SK-N-MC (cell line): ENCODE results near the gene PRDM16.

Source experiments
- DNase-seq: peaks from one replicate; pipeline ENCODE4 v3.0.0-alpha.2; 2011; ENCODE audit warnings: low read depth, low spot score
- H3K27ac ChIP-seq: fragments of 200-600 bp; sonication (generic); 2 replicates; pipeline ENCODE4 v1.5.1; 2016; ENCODE audit warnings: mixed run types
- H3K36me3 ChIP-seq: fragments of 200-600 bp; sonication (generic); 2 replicates; pipeline ENCODE4 v1.6.1; 2017; ENCODE audit warnings: antibody characterized with exemption, low read length, mixed read lengths; ENCODE audit not compliant: insufficient read depth
- H3K4me3 ChIP-seq: fragments of 200-600 bp; sonication (generic); 2 replicates; pipeline ENCODE4 v1.5.1; 2016
- H3K9ac ChIP-seq: fragments of 200-600 bp; sonication (generic); 2 replicates; pipeline ENCODE4 v1.8.0; 2017; ENCODE audit warnings: mixed run types, mixed read lengths; ENCODE audit not compliant: insufficient read length
- H3K9me3 ChIP-seq: fragments of 200-600 bp; sonication (generic); 2 replicates; pipeline ENCODE4 v1.6.1; 2017; ENCODE audit warnings: low read depth, mild to moderate bottlenecking, antibody characterized with exemption, low read length, moderate library complexity, mixed read lengths
- EZH2 ChIP-seq: fragments of 200-600 bp; sonication (generic); IDR thresholded peaks from one replicate; pipeline ENCODE4 v1.6.1; 2017; ENCODE audit warnings: antibody characterized with exemption
- FOXP2 ChIP-seq: optimal IDR thresholded peaks from 2 replicates; pipeline ENCODE3; 2011; ENCODE audit warnings: mild to moderate bottlenecking, moderate library complexity; ENCODE audit not compliant: insufficient read depth; ENCODE audit errors: extremely low read length, control extremely low read depth
- POLR2AphosphoS5 ChIP-seq: IDR thresholded peaks from 2 replicates; pipeline ENCODE4 v1.6.1; 2012; ENCODE audit warnings: mild to moderate bottlenecking, low read depth, low read length, borderline replicate concordance

Gene PRDM16

DNA sequence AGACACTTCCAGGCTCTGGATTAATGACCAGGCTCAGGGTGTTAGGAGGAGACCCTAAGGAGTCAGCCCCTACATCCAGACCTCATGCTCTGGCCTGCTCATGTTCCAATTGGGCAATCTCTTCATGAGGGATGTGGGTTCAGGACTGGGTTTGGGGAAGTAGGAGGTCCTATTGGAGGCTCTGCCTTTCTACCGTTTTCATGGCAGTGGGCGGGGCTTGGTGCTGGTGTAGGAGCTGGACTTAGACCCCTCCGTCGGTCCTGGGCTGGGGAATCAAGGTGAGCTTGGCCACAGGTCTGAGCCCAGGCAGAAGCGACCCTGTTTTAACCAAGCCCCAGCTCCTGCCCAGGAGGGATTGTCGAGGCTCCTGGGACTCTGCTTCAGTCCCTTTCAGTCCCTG, 123.4 kb downstream of the PRDM16 start:
- no peak for DNase-seq
- no peak overlapping the region for H3K9ac ChIP-seq

DNA sequence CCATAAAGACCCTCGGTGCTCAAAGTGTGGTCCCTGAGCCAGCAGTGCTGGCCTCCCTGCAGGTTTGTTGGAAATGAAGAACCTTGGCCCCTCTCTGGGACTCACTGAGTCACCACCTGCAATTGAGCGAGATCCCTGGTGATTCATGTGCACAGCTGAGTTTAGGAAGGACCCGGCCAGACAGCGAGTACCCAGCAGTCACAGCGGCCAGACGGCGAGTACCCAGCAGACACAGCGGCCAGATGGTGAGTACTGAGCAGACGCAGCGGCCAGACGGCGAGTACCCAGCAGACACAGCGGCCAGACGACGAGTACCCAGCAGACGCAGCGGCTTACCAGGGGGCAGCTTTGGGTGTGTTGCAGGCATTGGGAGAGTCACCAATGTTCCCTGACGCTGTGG, 123.8 kb downstream of the PRDM16 start:
- DNase-seq: no peak
- Histone ChIP-seq H3K36me3 (no peaks in the 10 kb centered on the region), H3K4me3 (no peak overlapping the region), H3K27ac (no peak overlapping the region), H3K9ac (no peak overlapping the region), H3K9me3 (no peaks in the 10 kb centered on the region)
- TF ChIP-seq EZH2: no peak
- no peak for TF ChIP-seq FOXP2
- TF ChIP-seq POLR2AphosphoS5: no peak

More for the DNA sequence above, 123.4 kb downstream of the PRDM16 start:
- no peak overlapping the region for H3K4me3 ChIP-seq
- no peaks in the 10 kb centered on the region for H3K36me3 ChIP-seq
- H3K9me3 ChIP-seq: no peaks in the 10 kb centered on the region
- no peak overlapping the region for H3K27ac ChIP-seq
- TF ChIP-seq FOXP2: no peak
- TF ChIP-seq POLR2AphosphoS5: no peak
- TF ChIP-seq EZH2: no peak

DNA sequence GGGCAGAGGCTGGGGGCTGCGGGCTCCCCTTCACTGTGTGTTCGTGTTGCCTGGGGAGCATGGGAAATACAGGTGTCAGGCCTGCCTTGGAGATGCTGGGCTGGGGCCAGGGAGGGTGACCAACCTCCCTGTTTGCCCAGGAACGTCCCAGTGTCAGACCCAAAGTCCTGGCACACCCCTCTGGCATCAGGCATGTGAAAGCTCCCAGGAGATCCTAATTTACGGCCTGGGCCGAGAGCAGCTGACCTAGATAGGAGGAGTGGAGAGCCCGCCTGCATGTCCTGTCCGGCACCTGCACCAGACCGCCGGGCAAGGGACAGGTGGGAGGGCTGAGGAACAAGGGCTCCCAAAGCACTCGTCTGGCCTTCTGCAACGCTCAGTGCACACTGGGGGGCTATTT, 124.8 kb downstream of the PRDM16 start:
- DNase-seq: no peak
- no peaks in the 10 kb centered on the region for H3K36me3 ChIP-seq
- H3K27ac ChIP-seq: no peak overlapping the region
- H3K4me3 ChIP-seq: no peak overlapping the region
- TF ChIP-seq EZH2 (no peak), POLR2AphosphoS5 (no peak), FOXP2 (no peak)
- no peak overlapping the region for H3K9ac ChIP-seq
- H3K9me3 ChIP-seq: no peaks in the 10 kb centered on the region

DNA sequence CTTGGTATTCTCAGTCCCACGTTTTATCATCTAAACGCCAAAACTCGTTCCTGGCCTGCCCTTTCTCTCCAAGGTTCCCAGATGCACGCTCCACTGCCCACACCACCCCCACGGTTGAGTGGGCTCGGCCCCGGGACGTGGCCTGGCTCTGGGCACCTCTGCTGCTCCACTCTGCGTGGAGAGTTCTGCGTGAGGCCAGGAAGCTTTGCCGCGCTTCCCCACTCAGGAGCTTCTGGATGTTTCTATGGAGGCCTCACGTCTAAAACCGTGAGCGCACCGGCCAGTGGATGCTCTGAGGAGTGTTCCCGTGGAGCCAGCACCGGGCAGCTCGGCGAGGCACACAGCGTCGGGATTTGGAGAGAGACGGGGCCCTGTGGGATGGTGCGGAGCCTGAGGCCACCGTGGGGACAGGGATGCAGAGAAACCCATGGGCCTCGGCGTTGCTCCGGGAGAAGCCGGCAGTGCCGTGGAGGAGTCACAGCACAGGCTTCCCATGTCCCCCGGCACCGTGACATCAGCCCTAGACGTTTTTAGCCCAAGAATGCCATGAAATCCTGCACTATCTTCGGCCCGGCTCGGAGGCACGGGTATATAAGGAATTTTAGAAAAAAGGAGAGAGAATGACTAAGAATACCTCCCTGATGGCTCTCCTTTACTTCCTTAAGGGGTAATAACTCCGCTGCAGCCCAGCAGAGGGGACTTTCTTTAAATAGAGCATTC, 125.9 kb downstream of the PRDM16 start:
- TF ChIP-seq EZH2: no peak
- TF ChIP-seq POLR2AphosphoS5: no peak
- TF ChIP-seq FOXP2: no peak
- Histone ChIP-seq H3K4me3 (no peak overlapping the region), H3K9me3 (no peaks in the 10 kb centered on the region), H3K36me3 (no peaks in the 10 kb centered on the region), H3K27ac (no peak overlapping the region), H3K9ac (no peak overlapping the region)
- DNase-seq: no peak

DNA sequence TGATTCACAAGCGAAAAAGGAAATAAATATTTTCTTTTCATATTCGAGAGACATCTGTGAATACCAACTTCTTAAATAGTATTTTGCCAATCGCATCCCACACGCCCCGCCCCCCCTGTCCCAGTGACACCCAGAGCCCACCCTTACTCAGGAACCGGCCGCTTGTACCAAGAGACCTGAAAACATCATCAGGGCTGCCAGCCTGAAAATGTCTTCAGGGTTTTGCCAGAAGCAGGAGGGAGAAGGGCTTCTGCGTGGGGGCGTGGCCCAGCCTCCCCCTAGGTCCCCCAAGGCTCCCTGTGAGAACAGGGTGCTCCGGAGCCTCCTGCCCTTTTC, 126.4 kb downstream of the PRDM16 start:
- Histone ChIP-seq H3K9me3 (no peaks in the 10 kb centered on the region), H3K4me3 (no peak overlapping the region), H3K36me3 (no peaks in the 10 kb centered on the region), H3K9ac (no peak overlapping the region), H3K27ac (no peak overlapping the region)
- no peak for DNase-seq
- TF ChIP-seq POLR2AphosphoS5: no peak
- no peak for TF ChIP-seq EZH2
- no peak for TF ChIP-seq FOXP2

DNA sequence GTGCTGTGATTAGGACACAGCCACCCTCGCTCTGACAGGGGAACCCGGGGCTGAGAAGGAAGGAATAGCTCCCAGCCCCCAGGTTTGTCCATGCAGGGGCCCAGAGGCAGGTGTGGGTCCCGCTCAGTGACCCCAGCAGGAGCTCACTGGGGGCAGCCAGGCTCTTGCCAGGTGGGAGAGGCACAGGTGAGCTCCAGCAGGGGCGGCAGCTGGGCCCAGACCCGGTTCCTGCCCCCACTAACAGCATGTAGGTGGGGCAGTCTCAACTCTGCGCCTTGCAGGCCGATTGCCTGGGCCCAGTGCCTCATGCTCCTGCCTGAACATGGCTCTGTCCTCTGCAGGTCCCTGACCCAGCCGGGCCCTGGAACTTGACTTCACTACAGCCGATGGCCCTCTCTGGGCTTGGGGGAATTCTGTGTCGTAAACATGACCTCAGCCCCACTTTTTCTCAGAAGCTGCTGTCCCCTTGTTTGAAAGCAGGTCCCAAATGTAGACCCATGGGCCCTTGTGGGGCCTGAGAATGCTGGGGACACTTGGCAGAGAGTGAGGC, 127.0 kb downstream of the PRDM16 start:
- H3K27ac ChIP-seq: no peak overlapping the region
- no peak overlapping the region for H3K9ac ChIP-seq
- H3K36me3 ChIP-seq: no peaks in the 10 kb centered on the region
- H3K9me3 ChIP-seq: no peaks in the 10 kb centered on the region
- H3K4me3 ChIP-seq: no peak overlapping the region
- TF ChIP-seq POLR2AphosphoS5 (no peak), FOXP2 (no peak), EZH2 (no peak)
- no peak for DNase-seq

DNA sequence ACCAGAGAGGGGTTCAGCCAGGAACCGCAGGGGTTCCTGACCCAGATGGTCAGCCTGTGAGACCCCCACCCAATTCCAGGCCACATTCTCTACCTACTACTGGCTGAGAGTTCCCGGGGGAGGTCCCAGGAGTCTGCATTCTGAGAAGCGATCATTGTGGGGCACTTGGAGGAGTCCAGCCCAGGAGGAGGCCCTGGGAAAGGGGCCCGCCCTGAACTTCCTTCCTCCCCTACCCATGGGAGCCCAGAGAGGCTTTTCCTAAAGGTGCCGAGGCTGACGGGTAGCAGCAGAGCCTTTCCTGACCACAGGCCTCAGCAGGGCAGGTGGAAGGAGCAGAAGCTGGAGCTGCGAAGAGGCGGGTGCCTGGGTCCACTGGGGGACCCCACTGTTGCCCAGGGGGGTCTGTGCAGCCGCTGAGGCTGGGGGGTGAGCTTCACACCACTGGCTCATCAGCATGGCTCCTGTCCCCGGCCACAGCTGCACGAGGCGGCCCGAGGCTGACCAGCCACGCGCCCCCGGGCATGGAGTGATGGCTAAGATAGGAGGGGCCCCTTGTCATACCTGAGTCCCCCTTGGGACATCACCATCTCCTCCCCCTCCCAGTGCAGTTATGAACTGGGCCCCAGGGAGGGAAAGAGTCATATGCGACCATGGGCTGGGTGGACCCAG, 127.7 kb downstream of the PRDM16 start:
- H3K9ac ChIP-seq: no peak overlapping the region
- no peaks in the 10 kb centered on the region for H3K9me3 ChIP-seq
- H3K4me3 ChIP-seq: no peak overlapping the region
- no peak for DNase-seq
- H3K36me3 ChIP-seq: no peaks in the 10 kb centered on the region
- H3K27ac ChIP-seq: no peak overlapping the region
- no peak for TF ChIP-seq FOXP2
- TF ChIP-seq POLR2AphosphoS5: no peak
- TF ChIP-seq EZH2: no peak

DNA sequence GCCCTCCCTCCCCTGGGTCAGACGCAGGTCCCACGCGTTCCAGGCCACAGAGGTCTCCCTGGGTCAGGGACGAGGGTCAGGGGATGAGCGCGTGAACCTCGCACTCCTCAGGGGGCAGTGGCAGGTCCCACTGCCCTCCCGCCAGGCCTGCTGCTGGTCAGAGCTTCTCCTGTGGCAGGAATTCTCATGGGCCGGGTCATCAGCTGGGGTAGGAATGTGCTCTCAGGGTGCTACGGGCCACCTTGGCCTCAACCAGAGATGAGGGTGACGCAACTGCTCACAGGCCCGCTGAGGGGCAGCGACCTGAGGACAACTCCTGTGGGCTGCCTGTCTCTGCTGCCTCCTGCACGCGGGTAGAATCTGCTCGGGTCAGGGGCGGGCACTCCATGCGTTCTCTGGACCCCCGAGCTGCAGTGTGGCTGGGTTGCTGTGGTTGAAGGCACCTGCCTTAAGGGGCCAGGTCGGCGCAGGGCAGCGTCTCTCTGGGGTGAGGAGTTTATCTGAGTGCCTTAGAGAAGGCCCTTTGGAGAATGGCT, 128.8 kb downstream of the PRDM16 start:
- H3K4me3 ChIP-seq: no peak overlapping the region
- no peak overlapping the region for H3K9ac ChIP-seq
- no peaks in the 10 kb centered on the region for H3K36me3 ChIP-seq
- H3K27ac ChIP-seq: no peak overlapping the region
- no peak for DNase-seq
- no peaks in the 10 kb centered on the region for H3K9me3 ChIP-seq
- TF ChIP-seq FOXP2 (no peak), EZH2 (no peak), POLR2AphosphoS5 (no peak)
